H1 (cell line): ENCODE data around the gene TMEM176B. TPM values are rescaled to one million over a fixed set of nuclear protein-coding genes. Genes with fewer than 3 reads are reported as not detected.

ENCODE experiments used
- CTCF ChIA-PET: fragments of 300-600 bp; sonication (Branson Sonifier 250); formaldehyde crosslinking; loops from one replicate; lab custom pipeline; 2021; ENCODE audit not compliant: partially characterized antibody; lab: Charles Lee
- POLR2A ChIA-PET: fragments of 300-600 bp; sonication (Branson Sonifier 250); formaldehyde crosslinking; loops from one replicate; lab custom pipeline; 2021; ENCODE audit warnings: inconsistent platforms; ENCODE audit not compliant: partially characterized antibody; lab: Charles Lee
- DNase-seq, 2 experiments: peaks; one replicate each; pipeline versions ENCODE4 v3.0.0 to v3.0.0-alpha.2; 2010 to 2022; ENCODE audit warnings: low spot score in 2 of 2, low read depth in 1 of 2, mixed read lengths in 1 of 2
- FAIRE-seq: peaks from 2 replicates; lab custom pipeline; 2011; peaks lifted over from hg19 to GRCh38; lab: Jason Lieb, UNC
- H2AFZ ChIP-seq: 2 replicates; pipeline ENCODE4 v1.8.1; 2012; ENCODE audit warnings: low read length, inconsistent platforms
- H2AK5ac ChIP-seq: 2 replicates; pipeline ENCODE4 v1.6.1; 2013; ENCODE audit warnings: low read depth, low read length
- H2BK120ac ChIP-seq: replicated peaks from 2 replicates; pipeline ENCODE3; 2013; ENCODE audit warnings: low read depth, low read length, inconsistent platforms
- H2BK12ac ChIP-seq: 2 replicates; pipeline ENCODE4 v1.6.1; 2013; ENCODE audit warnings: low read depth, low read length
- H2BK15ac ChIP-seq: 2 replicates; pipeline ENCODE4 v1.6.1; 2013; ENCODE audit warnings: low read length
- H2BK20ac ChIP-seq: 2 replicates; pipeline ENCODE4 v1.6.1; 2013; ENCODE audit warnings: low read length
- H2BK5ac ChIP-seq: 2 replicates; pipeline ENCODE4 v1.6.1; 2013; ENCODE audit warnings: low read depth, low read length
- H3K14ac ChIP-seq: 2 replicates; pipeline ENCODE4 v1.6.1; 2013; ENCODE audit warnings: inconsistent platforms; ENCODE audit not compliant: insufficient read length
- H3K18ac ChIP-seq: 2 replicates; pipeline ENCODE4 v1.6.1; 2013; ENCODE audit warnings: low read length; ENCODE audit errors: extremely low read depth
- H3K23ac ChIP-seq: 2 replicates; pipeline ENCODE4 v1.6.1; 2013; ENCODE audit warnings: inconsistent platforms; ENCODE audit not compliant: insufficient read length
- H3K23me2 ChIP-seq: 2 replicates; pipeline ENCODE4 v1.6.1; 2013; ENCODE audit warnings: low read depth, low read length
- H3K27ac ChIP-seq: 2 replicates; pipeline ENCODE4 v1.6.1; 2011; ENCODE audit warnings: low read depth, low read length, inconsistent platforms
- H3K27me3 ChIP-seq, 4 experiments: replicated peaks in 1 of 4; 1 replicate in 1 of 4; 2 replicates in 3 of 4; pipeline versions ENCODE4 v1.6.1 to v1.8.1; 2011 to 2013; ENCODE audit warnings: low read length in 3 of 4, mild to moderate bottlenecking in 3 of 4, inconsistent platforms in 2 of 4, mixed read lengths in 2 of 4, moderate library complexity in 1 of 4; ENCODE audit not compliant: control insufficient read depth in 3 of 4, insufficient read depth in 3 of 4; ENCODE audit errors: extremely low read depth in 1 of 4
- H3K36me3 ChIP-seq, 4 experiments: 2 replicates each; pipeline versions ENCODE4 v1.6.1 to v1.8.1; 2011 to 2013; ENCODE audit warnings: mild to moderate bottlenecking in 4 of 4, low read length in 3 of 4, moderate library complexity in 2 of 4, control low read depth in 1 of 4, inconsistent platforms in 1 of 4; ENCODE audit not compliant: insufficient read depth in 4 of 4, control insufficient read depth in 2 of 4
- H3K4ac ChIP-seq: replicated peaks from 2 replicates; pipeline ENCODE3; 2013; ENCODE audit warnings: low read length, low read depth, mixed read lengths, inconsistent platforms; ENCODE audit not compliant: insufficient read length
- H3K4me1 ChIP-seq, 4 experiments: replicated peaks in 1 of 4; 1 replicate in 1 of 4; 2 replicates in 3 of 4; pipeline versions ENCODE4 v1.6.1 to v1.8.1; 2011 to 2013; ENCODE audit warnings: low read length in 3 of 4, inconsistent platforms in 2 of 4, mixed read lengths in 1 of 4; ENCODE audit not compliant: insufficient read depth in 4 of 4, control insufficient read depth in 3 of 4
- H3K4me2 ChIP-seq, 2 experiments: 2 replicates each; pipeline versions ENCODE4 v1.6.1 to v1.8.1; 2011 to 2013; ENCODE audit warnings: low read depth in 2 of 2, low read length in 2 of 2, control low read depth in 1 of 2, inconsistent platforms in 1 of 2, mild to moderate bottlenecking in 1 of 2; ENCODE audit not compliant: insufficient read depth in 1 of 2
- H3K4me3 ChIP-seq, 4 experiments: fragments of 200-600, 300-600 bp in 1 of 4; sonication (generic), shearing (Covaris generic), sonication (Bioruptor Twin) in 1 of 4; 2 replicates each; pipeline versions ENCODE4 v1.5.1 to v1.8.1; 2011 to 2016; ENCODE audit warnings: low read length in 4 of 4, low read depth in 3 of 4, control low read depth in 2 of 4, inconsistent platforms in 2 of 4, mild to moderate bottlenecking in 2 of 4, mixed read lengths in 1 of 4, moderate library complexity in 1 of 4; ENCODE audit not compliant: insufficient read depth in 2 of 4; ENCODE audit errors: extremely low read depth in 1 of 4
- H3K56ac ChIP-seq: replicated peaks from 2 replicates; pipeline ENCODE3; 2013; ENCODE audit warnings: low read depth, mild to moderate bottlenecking, mixed read lengths, low read length, inconsistent platforms; ENCODE audit not compliant: insufficient read length
- H3K79me1 ChIP-seq: 2 replicates; pipeline ENCODE4 v1.6.1; 2013; ENCODE audit warnings: low read depth, low read length, control low read depth
- H3K79me2 ChIP-seq, 2 experiments: 2 replicates each; pipeline versions ENCODE4 v1.6.1 to v1.8.1; 2012 to 2013; ENCODE audit warnings: low read length in 2 of 2, mild to moderate bottlenecking in 2 of 2, inconsistent platforms in 1 of 2; ENCODE audit not compliant: insufficient read depth in 2 of 2, control insufficient read depth in 1 of 2
- H3K9ac ChIP-seq, 4 experiments: replicated peaks in 1 of 4; 1 replicate in 1 of 4; 2 replicates in 3 of 4; pipeline versions ENCODE4 v1.6.1 to v1.8.1; 2011 to 2013; ENCODE audit warnings: low read depth in 3 of 4, low read length in 3 of 4, control low read depth in 2 of 4, mild to moderate bottlenecking in 2 of 4, moderate library complexity in 2 of 4, inconsistent platforms in 1 of 4; ENCODE audit errors: extremely low read depth in 1 of 4
- H3K9me3 ChIP-seq, 2 experiments: 2 replicates each; pipeline versions ENCODE4 v1.6.1 to v1.8.1; 2012 to 2013; ENCODE audit warnings: mild to moderate bottlenecking in 2 of 2, moderate library complexity in 2 of 2, control low read depth in 1 of 2, inconsistent platforms in 1 of 2, low read depth in 1 of 2, low read length in 1 of 2, mixed read lengths in 1 of 2; ENCODE audit not compliant: insufficient read depth in 2 of 2
- H4K20me1 ChIP-seq, 2 experiments: replicated peaks in 1 of 2; 2 replicates each; pipeline versions ENCODE3 to v1.8.1; 2011 to 2013; ENCODE audit warnings: inconsistent platforms in 2 of 2, low read length in 2 of 2, mild to moderate bottlenecking in 1 of 2; ENCODE audit not compliant: insufficient read depth in 2 of 2, control insufficient read depth in 1 of 2
- H4K5ac ChIP-seq: 2 replicates; pipeline ENCODE4 v1.6.1; 2013; ENCODE audit warnings: low read length, low read depth, mixed read lengths, inconsistent platforms; ENCODE audit not compliant: insufficient read length
- H4K8ac ChIP-seq: 2 replicates; pipeline ENCODE4 v1.8.0; 2013; ENCODE audit warnings: mild to moderate bottlenecking, moderate library complexity, low read length, inconsistent platforms; ENCODE audit not compliant: insufficient read depth; ENCODE audit errors: extremely low read depth
- H4K91ac ChIP-seq: replicated peaks from 2 replicates; pipeline ENCODE3; 2013; ENCODE audit warnings: low read length, mixed read lengths, inconsistent platforms; ENCODE audit not compliant: insufficient read length
- CBX5 ChIP-seq: fragments of 300-800, 300-1000 bp; sonication (generic); IDR thresholded peaks from 2 replicates; pipeline ENCODE4 v1.7.1; 2016; ENCODE audit warnings: antibody characterized with exemption, low read length, low read depth
- CBX8 ChIP-seq: fragments of 300-800, 300-1000 bp; sonication (generic); IDR thresholded peaks from 2 replicates; pipeline ENCODE4 v1.7.1; 2016; ENCODE audit warnings: low read depth, low read length, borderline replicate concordance
- CTBP2 ChIP-seq: IDR thresholded peaks from 2 replicates; pipeline ENCODE4 v1.7.0; 2011; ENCODE audit warnings: borderline replicate concordance, mild to moderate bottlenecking, moderate library complexity, mixed read lengths, low read length; ENCODE audit not compliant: insufficient read depth, insufficient read length
- GTF2F1 ChIP-seq: IDR thresholded peaks from 2 replicates; pipeline ENCODE4 v1.6.1; 2012; ENCODE audit warnings: low read depth, low read length, improper control_type of control experiment, borderline replicate concordance
- JUN ChIP-seq: IDR thresholded peaks from 2 replicates; pipeline ENCODE4 v1.6.1; 2011; ENCODE audit warnings: low read depth, mild to moderate bottlenecking, improper control_type of control experiment, low read length
- JUND ChIP-seq: IDR thresholded peaks from 2 replicates; pipeline ENCODE4 v1.6.1; 2011; ENCODE audit warnings: mild to moderate bottlenecking, improper control_type of control experiment, low read length
- POU5F1 ChIP-seq: IDR thresholded peaks from 2 replicates; pipeline ENCODE4 v1.6.1; 2011; ENCODE audit warnings: low read depth, mild to moderate bottlenecking, low read length, moderate library complexity
- RNF2 ChIP-seq: fragments of 200-900, 300-1000 bp; sonication (generic); IDR thresholded peaks from 2 replicates; pipeline ENCODE4 v1.7.1; 2016; ENCODE audit warnings: borderline replicate concordance, low read depth, mild to moderate bottlenecking, antibody characterized with exemption, low read length; ENCODE audit not compliant: poor library complexity, severe bottlenecking; ENCODE audit errors: missing control alignments
- SRF ChIP-seq: IDR thresholded peaks from 2 replicates; pipeline ENCODE4 v1.6.1; 2011; ENCODE audit warnings: mild to moderate bottlenecking, low read depth, low read length, moderate library complexity
- TBP ChIP-seq: IDR thresholded peaks from 2 replicates; pipeline ENCODE4 v1.6.1; 2011; ENCODE audit warnings: low read depth, low read length, improper control_type of control experiment
- YY1 ChIP-seq: IDR thresholded peaks from 2 replicates; pipeline ENCODE4 v1.6.1; 2011; ENCODE audit warnings: low read depth, mild to moderate bottlenecking, low read length
- WGBS, 2 experiments: shearing (Covaris generic) in 1 of 2; methylation state at CpG; one replicate each; pipeline versions ENCODE4 v1.1.6 to v1.1.7; 2013 to 2015; ENCODE audit warnings: low lambda C conversion rate in 2 of 2, mixed read lengths in 2 of 2, inconsistent platforms in 1 of 2, low coverage in 1 of 2, missing lambda C conversion rate in 1 of 2; ENCODE audit not compliant: insufficient replicate concordance in 2 of 2, insufficient coverage in 1 of 2, insufficient read length in 1 of 2; ENCODE audit errors: extremely low coverage in 1 of 2, missing lambda C conversion rate in 1 of 2; 5-methylcytosine and 5-hydroxymethylcytosine counted together
- polyA plus RNA-seq, 7 experiments: library from polyadenylated mRNA; depleted of rRNA in 3 of 7; stranded (reverse) in 5 of 7; unstranded in 2 of 7; fragments of >200 nt in 5 of 7; fragments of 200-250 nt in 2 of 7; gene quantifications; 1 replicate in 5 of 7; 2 replicates in 1 of 7; 4 replicates in 1 of 7; pipeline versions ENCODE4 v1.2.1 to v1.2.3, GENCODE V29; 2011 to 2013; ENCODE audit warnings: missing spikeins in 2 of 7, mixed read lengths in 2 of 7
- total RNA-seq: library from RNA; stranded (reverse); fragmentation: NEBNext Ultra II Directional; extraction: Animal tissue kit (Norgen Biotek cat#: 25700); gene quantifications from 2 replicates; pipeline ENCODE4 v1.2.1, GENCODE V29; 2021
- TF ChIP-seq, protein P1 (sequence below): IDR thresholded peaks from 2 replicates; pipeline ENCODE4 v1.6.1; 2011; ENCODE audit warnings: low read depth, mild to moderate bottlenecking, low read length; ENCODE audit not compliant: insufficient read depth

The TMEM176B gene
- total and polyA plus RNA-seq, 2 of the 8 experiments (the other 6 are each of a cell fraction or from before 2014, with no cell fraction given) = 1.2 to 2.1 TPM

DNA sequence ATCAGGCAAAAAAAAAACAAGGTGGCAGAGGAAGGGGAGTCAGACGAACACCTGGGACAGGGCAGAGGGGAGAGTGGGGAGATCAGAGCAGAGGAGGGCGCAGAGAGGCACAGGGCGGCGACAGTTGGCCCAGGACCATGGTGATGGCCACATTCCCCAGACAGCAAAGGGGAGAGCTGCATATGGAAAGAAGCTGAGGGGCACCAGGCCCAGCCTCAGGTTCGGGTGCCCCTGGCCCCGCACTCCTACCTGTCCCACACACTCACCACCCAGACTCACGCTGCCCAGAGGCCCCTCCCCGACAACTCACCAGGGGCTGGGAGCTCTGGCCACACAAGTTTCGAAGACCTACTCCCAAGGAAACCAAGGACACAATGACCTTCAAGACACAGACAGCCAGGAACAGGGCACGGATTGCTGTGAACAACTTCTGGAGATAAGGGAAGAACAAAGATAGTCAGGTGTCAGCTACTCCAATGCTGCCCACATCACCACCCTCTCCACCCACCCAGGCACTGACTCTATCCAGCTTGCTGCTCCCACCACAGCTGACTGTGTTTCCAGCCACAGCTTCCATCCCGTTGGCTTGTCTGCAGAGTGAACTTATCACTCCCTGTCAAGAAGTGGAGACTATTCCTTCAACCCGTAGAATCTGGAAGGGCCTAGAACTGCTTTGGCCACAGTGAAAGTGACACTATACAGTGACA is 8.3 kb downstream of the TMEM176B start:
- Histone ChIP-seq H2BK120ac (no peak overlapping the region), H3K9ac (no peak overlapping the region), H3K27ac (no peak overlapping the region), H2AK5ac (no peak overlapping the region), H3K23ac (no peak overlapping the region), H3K4me2 (no peak overlapping the region), H2BK12ac (no peak overlapping the region), H3K4me3 (no peak overlapping the region), H2AFZ (no peak overlapping the region), H3K4me1 (no peaks in the 10 kb centered on the region; a peak in 1 of 7 replicates), H2BK5ac (no peak overlapping the region), H3K27me3 (peaks cover 0 to 3% (median 0%) of the 10 kb centered on the region in 4 experiments; a peak in 1 of 7 replicates), H3K14ac (no peak overlapping the region), H3K79me1 (no peaks in the 10 kb centered on the region), H3K4ac (no peak overlapping the region), H3K18ac (no peak overlapping the region), H3K23me2 (no peaks in the 10 kb centered on the region; the same call in 1 of the 2 replicates), H2BK15ac (no peak overlapping the region), H4K20me1 (no peaks in the 10 kb centered on the region), H4K91ac (no peak overlapping the region), H4K5ac (no peak overlapping the region), H2BK20ac (no peak overlapping the region), H4K8ac (no peak overlapping the region; the same call in 1 of the 2 replicates), H3K56ac (no peak overlapping the region), H3K9me3 (no peaks in the 10 kb centered on the region), H3K36me3 (no peaks in the 10 kb centered on the region), H3K79me2 (no peaks in the 10 kb centered on the region)
- DNase-seq = no peak
- FAIRE-seq = no peak
- ChIA-PET CTCF (interaction anchor here (0.9 to 3.9 kb wide), 6 partner anchors 8 to 84 kb away, joined by 3 to 18 read pairs (median 4); partner anchors contain the start of gene TMEM176A), POLR2A (interaction anchor here (1.3 kb wide), 1 partner anchor 51 kb away, joined by 3 read pairs; no protein-coding TSS in a partner anchor)
- WGBS, 2 experiments = 85% methylated on average over 11 of the region's 12 CpGs; no CpG with 5 or more reads in 1 of the 2 experiments
- TF ChIP-seq, protein P1, sequence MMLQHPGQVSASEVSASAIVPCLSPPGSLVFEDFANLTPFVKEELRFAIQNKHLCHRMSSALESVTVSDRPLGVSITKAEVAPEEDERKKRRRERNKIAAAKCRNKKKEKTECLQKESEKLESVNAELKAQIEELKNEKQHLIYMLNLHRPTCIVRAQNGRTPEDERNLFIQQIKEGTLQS = no peak
- TF ChIP-seq RNF2 = no peak
- TF ChIP-seq GTF2F1 = no peak
- TF ChIP-seq POU5F1 = no peak
- TF ChIP-seq TBP = no peak
- no peak for TF ChIP-seq JUND
- TF ChIP-seq SRF = no peak
- TF ChIP-seq CBX5 = no peak
- no peak for TF ChIP-seq JUN
- TF ChIP-seq CBX8 = no peak
- TF ChIP-seq YY1 = no peak
- TF ChIP-seq CTBP2 = no peak
